HG03103 (cell line): ENCODE results near the gene HABP4.
A peak's percentile ranks its signal among the peaks of the same experiment; 100 is the strongest.

ENCODE experiments used
- ATAC-seq: cut with Tn5 transposase; IDR thresholded peaks from one replicate; pipeline ENCODE4 v1.9.1; 2021; ENCODE audit warnings: low read depth; ENCODE audit not compliant: unreplicated experiment

The HABP4 gene

GRCh38 chr9:96449845-96450612, at the start of gene HABP4:
Gene HABP4, plus strand, starts transcription at chr9:96450169. Its CDS starts 111 bp downstream, at chr9:96450280.
- peak; percentile 96 for ATAC-seq

- no peak for ATAC-seq
These were observed 41.3 kb upstream of the HABP4 start for GRCh38 chr9:96408409-96409280.

GRCh38 chr9:96411129-96411838, 38.7 kb upstream of the HABP4 start:
- ATAC-seq = no peak

GRCh38 chr9:96412174-96412913, 37.6 kb upstream of the HABP4 start:
- ATAC-seq = no peak

GRCh38 chr9:96413302-96414221, 36.4 kb upstream of the HABP4 start:
- no peak for ATAC-seq

GRCh38 chr9:96417051-96417586, 32.9 kb upstream of the HABP4 start:
- no peak for ATAC-seq

- ATAC-seq = no peak
These were observed 32.3 kb upstream of the HABP4 start for GRCh38 chr9:96417661-96418082.

- ATAC-seq = peak; percentile 60
These were observed 31.7 kb upstream of the HABP4 start, which contains the start of gene ZNF367 for GRCh38 chr9:96418083-96418919. Gene ZNF367, minus strand, starts transcription at chr9:96418370. Its CDS starts 338 bp downstream, at chr9:96418032.

- peak; percentile 22 for ATAC-seq
These were observed 30.9 kb upstream of the HABP4 start for GRCh38 chr9:96418920-96419690.

GRCh38 chr9:96419691-96419969, 30.3 kb upstream of the HABP4 start:
- ATAC-seq = no peak

- ATAC-seq = no peak
These were observed 29.3 kb upstream of the HABP4 start for GRCh38 chr9:96420468-96421219.

GRCh38 chr9:96423322-96423984, 26.5 kb upstream of the HABP4 start:
- no peak for ATAC-seq

GRCh38 chr9:96423985-96424336, 26.0 kb upstream of the HABP4 start:
- no peak for ATAC-seq

GRCh38 chr9:96425500-96426169, 24.3 kb upstream of the HABP4 start:
- ATAC-seq = no peak

- no peak for ATAC-seq
These were observed 20.2 kb upstream of the HABP4 start for GRCh38 chr9:96429732-96430131.

- ATAC-seq = no peak
These were observed 19.6 kb upstream of the HABP4 start for GRCh38 chr9:96430377-96430776.
